Ureter (tissue), 1 donor: ENCODE data around the gene AKR1D1. TPM values are rescaled to one million over a fixed set of nuclear protein-coding genes. Genes with fewer than 3 reads are reported as not detected.
"Not testable (repeated sequence)": the region's sequence is repeated elsewhere in the genome, so short reads cannot be mapped to it uniquely, and the experiment has no call there.

ENCODE experiments used
- DNase-seq: peaks from one replicate; pipeline ENCODE4 v3.0.0-alpha.2; 2020; ENCODE audit warnings: low spot score
- total RNA-seq: library from RNA; stranded (reverse); gene quantifications from one replicate; pipeline ENCODE4 v1.2.4, GENCODE V29; 2023
- donor health status: DM: yes; HTN: yes; CAD: no.

The AKR1D1 gene
- total RNA-seq, 1 donor from 2014 or later = not detected

- no peak for DNase-seq
These were observed 2.1 kb upstream of the AKR1D1 start for GRCh38 chr7:138074121-138074520.

- no peak for DNase-seq
These were observed 1.7 kb upstream of the AKR1D1 start for GRCh38 chr7:138074540-138074939.

DNA sequence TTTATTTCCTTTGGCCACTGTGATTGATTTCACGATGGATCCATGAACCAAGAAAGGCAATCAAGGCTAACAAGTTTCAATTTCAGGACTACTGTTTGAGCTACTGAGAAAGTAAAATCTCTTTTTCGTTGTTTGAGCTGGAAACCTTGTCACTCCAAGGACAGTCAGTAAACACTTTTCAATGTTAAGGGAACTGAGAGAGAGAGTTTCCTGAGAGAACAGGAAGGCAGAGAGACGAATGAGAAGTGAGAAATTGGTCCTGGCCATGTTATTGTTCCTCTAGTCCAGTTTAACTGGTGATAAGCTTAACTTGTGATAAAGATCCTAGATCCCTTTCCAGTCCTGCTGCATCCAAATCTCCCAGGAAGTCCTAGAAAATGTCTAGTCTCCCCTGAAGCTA is 909 bp upstream of the AKR1D1 start:
- DNase-seq = no peak

DNA sequence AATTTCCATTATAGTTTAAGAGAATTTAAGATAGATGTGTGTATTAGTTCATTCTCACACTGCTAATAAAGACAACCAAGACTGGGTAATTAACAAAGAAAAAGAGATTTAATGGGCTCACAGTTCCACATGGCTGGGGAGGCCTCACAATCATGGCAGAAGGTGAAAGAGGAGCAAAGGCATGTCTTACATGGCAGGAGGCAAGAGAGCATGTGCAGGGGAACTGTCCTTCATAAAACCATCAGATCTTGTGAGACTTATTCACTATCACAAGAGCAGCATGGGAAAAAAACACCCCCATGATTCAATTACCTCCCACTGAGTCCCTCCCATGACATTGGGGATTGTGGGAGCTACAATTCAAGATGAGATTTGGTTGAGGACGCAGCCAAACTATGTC is 473 bp upstream of the AKR1D1 start:
- not testable (repeated sequence) for DNase-seq

- no peak for DNase-seq
These were observed 1.6 kb downstream of the AKR1D1 start for GRCh38 chr7:138077809-138078208.

GRCh38 chr7:138079137-138079536 is 2.9 kb downstream of the AKR1D1 start:
- DNase-seq = no peak

DNA sequence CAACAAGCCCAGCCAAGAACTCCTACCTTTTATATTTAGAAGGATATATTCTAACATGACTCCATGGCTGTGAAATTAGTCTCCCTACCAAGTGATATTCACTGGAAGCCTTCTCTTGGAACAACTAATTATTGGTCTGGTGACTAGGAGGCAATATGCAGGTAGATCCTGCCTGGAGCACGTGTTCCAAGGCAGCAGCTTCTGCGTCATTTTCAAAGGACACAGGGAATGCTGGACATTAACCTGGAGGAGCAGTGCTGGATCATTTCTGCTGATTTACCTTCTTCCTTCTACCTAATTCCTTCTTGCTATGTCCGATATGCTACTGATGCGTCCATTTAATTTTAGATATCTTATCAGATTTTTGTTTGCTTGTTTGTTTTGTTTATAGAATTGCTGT is 5.6 kb downstream of the AKR1D1 start:
- no peak for DNase-seq

DNA sequence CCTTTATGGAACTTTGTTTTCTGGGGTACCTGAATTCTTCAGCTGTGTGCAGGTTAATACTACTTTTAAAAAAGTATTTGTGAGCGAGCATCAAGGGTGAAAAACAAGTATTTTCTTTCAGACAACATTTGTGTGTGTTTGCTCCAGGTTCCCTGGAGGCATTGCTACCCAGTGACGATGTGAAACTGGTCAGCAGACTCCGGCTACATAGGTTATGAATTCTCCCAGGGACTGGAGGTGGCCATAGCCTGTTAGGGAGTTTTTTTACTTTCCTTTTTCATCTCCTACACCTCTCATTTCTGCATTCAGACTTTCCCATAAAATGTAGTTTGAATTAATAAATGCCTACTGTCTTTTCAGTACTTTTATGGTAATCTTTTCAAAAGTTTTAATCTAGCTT is 7.6 kb downstream of the AKR1D1 start:
- DNase-seq = no peak

DNA sequence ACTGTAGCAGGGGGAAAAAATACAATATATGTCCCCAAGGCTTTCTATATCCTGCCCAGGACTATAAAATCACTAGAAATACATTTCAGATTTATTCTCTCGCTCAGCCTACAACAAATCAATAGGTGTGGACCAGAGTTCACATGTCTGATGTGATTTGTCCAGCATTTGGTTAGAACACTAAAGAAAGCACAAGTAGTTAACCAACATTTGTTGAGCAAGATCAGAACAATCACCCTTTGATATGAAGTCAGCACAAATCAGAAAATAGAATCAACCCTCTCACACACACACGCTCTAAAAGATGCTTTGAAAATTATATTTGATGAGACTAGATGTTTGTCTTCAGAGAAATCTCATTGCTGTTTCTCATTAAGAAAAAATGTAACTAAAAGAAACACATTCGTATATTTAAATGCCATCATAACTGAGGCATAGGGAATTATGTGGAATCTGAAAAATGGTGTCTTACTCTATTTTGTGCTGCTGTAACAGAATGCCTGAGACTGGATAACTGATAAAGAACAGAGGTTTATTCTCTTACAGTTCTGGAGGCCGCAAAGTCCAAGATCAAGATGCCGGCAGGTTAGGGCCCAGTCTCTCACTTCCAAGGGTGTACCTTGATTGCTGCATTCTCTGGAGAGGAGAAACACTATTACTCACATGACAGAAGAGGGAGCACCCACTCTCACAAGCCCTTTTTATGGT is 10.5 kb downstream of the AKR1D1 start:
- DNase-seq = no peak

- DNase-seq = no peak
These were observed 13.0 kb downstream of the AKR1D1 start for GRCh38 chr7:138089080-138089901.

GRCh38 chr7:138091032-138091431 is 14.8 kb downstream of the AKR1D1 start:
- no peak for DNase-seq

DNA sequence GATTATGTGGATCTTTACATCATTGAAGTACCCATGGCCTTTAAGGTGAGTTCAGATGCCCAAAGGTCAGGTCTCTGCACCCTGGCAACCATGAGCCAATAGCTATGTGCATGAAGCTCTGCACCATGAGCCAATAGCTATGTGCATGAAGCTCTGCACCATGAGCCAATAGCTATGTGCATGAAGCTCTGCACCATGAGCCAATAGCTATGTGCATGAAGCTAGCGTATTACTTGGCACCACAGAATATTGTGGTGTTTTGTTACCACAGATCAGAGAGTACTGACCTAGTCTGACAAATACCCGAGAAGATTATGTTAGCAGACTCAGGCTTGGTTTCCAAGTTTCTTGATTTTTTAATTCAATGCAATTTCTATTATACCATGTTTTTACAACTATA is 15.6 kb downstream of the AKR1D1 start:
- DNase-seq = not testable (repeated sequence)

- DNase-seq = no peak
These were observed 16.3 kb downstream of the AKR1D1 start for GRCh38 chr7:138092486-138093028.

GRCh38 chr7:138095972-138096935 is 20.0 kb downstream of the AKR1D1 start:
- no peak for DNase-seq

DNA sequence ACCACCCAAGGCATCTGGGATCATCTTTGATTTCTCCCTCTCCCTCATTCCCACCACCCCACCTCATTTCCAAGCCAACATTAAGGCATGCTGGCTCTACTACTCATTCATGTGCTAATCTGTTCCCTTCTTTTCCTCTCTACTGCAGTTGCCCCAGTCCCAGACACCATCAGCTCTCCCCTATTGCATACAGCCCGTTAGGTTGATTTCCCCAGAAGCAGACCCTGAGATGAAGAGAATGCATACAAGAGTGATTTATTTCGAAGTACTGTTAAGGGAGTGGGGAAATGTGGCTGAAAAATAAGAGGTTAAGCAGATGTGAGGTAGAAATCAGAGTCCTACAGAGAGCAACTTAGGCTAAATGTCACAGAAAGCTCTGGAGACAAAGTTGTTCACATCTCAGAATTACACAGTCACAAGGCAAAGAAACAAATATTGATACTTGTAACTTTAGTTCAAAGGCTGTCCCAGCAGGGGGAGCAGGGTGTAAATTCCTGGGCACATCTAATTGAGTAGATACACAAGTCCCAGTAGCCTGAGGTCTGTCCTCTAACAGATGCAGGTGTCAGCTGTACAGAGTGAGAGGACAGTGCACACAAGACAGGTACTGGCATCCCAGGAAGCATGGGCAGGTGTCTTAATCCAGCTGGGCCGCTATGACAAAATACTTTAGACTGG is 20.9 kb downstream of the AKR1D1 start:
- DNase-seq = no peak

DNA sequence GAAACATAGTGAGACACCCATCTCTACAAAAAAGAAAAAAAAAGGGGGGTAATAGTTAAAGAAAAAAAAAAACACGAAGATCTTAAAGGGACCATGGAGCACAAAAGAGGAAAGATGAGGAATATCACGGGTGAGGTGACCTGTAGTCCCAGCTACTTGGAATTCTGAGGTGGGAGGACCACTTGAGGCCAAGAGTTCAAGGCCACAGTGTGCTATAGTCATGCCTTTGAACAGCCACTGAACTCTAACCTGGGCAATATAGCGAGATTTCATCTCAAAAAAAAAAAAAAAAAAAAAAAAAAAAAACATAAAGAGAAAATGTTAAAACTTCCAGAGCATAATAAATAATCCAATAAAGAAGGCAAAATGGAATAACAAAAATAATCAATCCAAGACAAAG is 23.6 kb downstream of the AKR1D1 start:
- no peak for DNase-seq

- DNase-seq = no peak
These were observed 29.0 kb downstream of the AKR1D1 start for GRCh38 chr7:138105221-138105620.

- no peak for DNase-seq
These were observed 38.8 kb downstream of the AKR1D1 start for GRCh38 chr7:138115047-138115446.

GRCh38 chr7:138116141-138116540 is 39.9 kb downstream of the AKR1D1 start:
- no peak for DNase-seq

DNA sequence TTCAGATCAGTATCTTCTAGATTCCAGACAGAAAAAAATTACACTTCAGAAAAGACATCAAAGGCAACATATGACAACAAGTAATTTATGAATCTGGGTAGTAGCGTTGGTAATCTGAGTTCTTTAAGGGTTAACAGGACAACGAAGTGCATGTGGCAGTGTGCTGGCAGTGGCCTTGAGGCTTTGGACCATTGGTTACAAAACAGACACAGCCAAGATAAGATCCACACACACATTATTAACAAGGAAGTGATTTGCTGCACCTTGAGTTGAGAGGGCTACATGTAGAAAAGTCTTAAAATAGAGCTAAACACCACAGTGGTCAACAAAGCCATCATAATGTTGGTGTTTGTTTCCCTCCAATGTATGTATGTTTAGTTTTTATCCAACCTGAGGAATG is 40.6 kb downstream of the AKR1D1 start:
- DNase-seq = no peak

DNA sequence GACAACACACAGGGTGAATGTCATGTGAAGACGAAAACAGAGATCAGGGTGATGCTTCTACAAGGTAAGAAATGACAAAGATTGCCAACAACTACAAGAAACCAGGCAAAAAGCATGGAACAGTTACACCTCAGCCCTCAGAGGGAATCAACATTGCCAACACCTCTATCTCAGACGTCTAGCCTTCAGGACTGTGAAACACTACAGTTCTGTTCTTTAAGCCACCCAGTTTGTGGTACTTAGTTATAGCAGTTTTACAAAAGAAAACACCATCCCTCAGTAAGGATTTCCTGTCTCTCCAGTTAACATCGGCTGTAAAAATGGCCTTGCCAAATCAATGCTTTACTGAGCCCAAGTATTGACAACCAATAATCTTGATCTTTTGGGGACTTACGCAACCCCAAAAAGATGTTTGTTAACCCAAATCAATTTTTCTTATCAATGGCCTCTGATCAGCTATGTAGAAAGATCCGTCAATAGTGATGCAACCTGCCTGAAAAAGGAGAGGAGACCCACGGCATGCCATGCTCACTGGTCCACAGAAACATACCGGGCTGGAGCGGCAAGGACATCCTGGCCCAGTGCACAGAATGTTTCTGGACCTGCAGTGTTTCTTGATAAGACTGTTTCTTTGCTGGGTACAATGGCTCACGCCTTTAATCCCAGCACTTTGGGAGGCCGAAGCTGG is 44.0 kb downstream of the AKR1D1 start:
- DNase-seq = no peak
